Ishikawa (cell line): Measurements from ENCODE around the gene ZCWPW2.

Experiments
- CREB1 ChIP-seq: IDR thresholded peaks from 2 replicates; pipeline ENCODE4 v1.6.1; 2012; ENCODE audit warnings: low read depth
- EP300 ChIP-seq: IDR thresholded peaks from 2 replicates; pipeline ENCODE4 v1.6.1; 2012; ENCODE audit warnings: borderline replicate concordance
- FOXM1 ChIP-seq: IDR thresholded peaks from 2 replicates; pipeline ENCODE4 v1.6.1; 2012; ENCODE audit warnings: low read depth, borderline replicate concordance
- RAD21 ChIP-seq: IDR thresholded peaks from 2 replicates; pipeline ENCODE4 v1.6.1; 2012; ENCODE audit warnings: low read depth
- ZBTB7A ChIP-seq: IDR thresholded peaks from 2 replicates; pipeline ENCODE4 v1.6.1; 2012; ENCODE audit warnings: low read depth
- TF ChIP-seq, protein P1 (sequence below): IDR thresholded peaks from 2 replicates; pipeline ENCODE4 v1.6.1; 2012

DNA sequence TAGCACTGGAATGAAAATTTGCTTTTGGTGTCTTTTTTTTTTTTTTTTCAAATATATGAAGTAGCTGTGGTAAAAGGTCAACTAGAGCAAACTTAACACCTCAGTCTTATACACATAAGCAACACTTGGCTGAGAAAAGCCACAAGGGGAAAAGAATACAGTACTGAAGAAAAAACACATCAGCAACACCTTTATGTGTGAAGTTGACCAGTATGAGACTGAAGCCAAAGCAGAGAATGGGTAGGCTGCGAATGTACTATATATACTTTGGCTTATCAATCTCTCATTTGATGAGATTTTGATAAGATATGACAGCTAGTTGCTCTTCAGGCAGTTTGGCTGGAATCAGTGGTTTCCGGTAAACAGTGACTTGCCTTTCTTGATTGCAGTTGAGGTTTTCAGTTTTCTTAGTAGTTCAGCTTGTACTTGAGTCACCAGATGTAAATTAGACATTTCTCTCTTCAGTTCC lies 22.0 kb upstream of the ZCWPW2 start:
- no peak for TF ChIP-seq FOXM1
- TF ChIP-seq, protein P1, sequence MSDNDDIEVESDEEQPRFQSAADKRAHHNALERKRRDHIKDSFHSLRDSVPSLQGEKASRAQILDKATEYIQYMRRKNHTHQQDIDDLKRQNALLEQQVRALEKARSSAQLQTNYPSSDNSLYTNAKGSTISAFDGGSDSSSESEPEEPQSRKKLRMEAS, result no peak
- no peak for TF ChIP-seq ZBTB7A
- no peak for TF ChIP-seq RAD21
- no peak for TF ChIP-seq CREB1
- no peak for TF ChIP-seq EP300
